Measurements from ENCODE around the gene ADCYAP1. TPM values are rescaled to one million over a fixed set of nuclear protein-coding genes. Genes with fewer than 3 reads are reported as not detected.

The ADCYAP1 gene
- total and polyA plus RNA-seq, 10 donors, result 0.02 to 0.82 (median 0.34) TPM; not detected in 5

GRCh38 chr18:950882-951495, 46.3 kb downstream of the ADCYAP1 start:
- TF ChIP-seq POLR2A (IDR thresholded peaks at IDR 0.05) (no peak), POLR2AphosphoS5 (IDR thresholded peaks at IDR 0.05) (no peak)
- TF ChIP-seq, protein P1, sequence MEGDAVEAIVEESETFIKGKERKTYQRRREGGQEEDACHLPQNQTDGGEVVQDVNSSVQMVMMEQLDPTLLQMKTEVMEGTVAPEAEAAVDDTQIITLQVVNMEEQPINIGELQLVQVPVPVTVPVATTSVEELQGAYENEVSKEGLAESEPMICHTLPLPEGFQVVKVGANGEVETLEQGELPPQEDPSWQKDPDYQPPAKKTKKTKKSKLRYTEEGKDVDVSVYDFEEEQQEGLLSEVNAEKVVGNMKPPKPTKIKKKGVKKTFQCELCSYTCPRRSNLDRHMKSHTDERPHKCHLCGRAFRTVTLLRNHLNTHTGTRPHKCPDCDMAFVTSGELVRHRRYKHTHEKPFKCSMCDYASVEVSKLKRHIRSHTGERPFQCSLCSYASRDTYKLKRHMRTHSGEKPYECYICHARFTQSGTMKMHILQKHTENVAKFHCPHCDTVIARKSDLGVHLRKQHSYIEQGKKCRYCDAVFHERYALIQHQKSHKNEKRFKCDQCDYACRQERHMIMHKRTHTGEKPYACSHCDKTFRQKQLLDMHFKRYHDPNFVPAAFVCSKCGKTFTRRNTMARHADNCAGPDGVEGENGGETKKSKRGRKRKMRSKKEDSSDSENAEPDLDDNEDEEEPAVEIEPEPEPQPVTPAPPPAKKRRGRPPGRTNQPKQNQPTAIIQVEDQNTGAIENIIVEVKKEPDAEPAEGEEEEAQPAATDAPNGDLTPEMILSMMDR (IDR thresholded peaks at IDR 0.05 in 8 of 11, conservative IDR thresholded peaks at IDR 0.05 in 3 of 11), result no peak
- intact Hi-C loops (cut with DNase I; ENCODE audit: low total_unique reads), result no loop called here
- H3K4me3 ChIP-seq, result no peak overlapping the region
- 67 to 83% (median 77%) methylated on average over 5 of the region's 5 CpGs for WGBS, 5 donors
- H3K27me3 ChIP-seq (replicated peaks in 1 of 7), result peaks cover 0 to 23% (median 0%) of the 10 kb centered on the region in 7 donors
- no peaks in the 10 kb centered on the region for H3K36me3 ChIP-seq
- no peak overlapping the region for H3K27ac ChIP-seq
- DNase-seq, result no peak
- H3K9me3 ChIP-seq, result peaks cover 0 to 7% (median 0%) of the 10 kb centered on the region in 8 donors
- no peaks in the 10 kb centered on the region for H3K4me1 ChIP-seq

DNA sequence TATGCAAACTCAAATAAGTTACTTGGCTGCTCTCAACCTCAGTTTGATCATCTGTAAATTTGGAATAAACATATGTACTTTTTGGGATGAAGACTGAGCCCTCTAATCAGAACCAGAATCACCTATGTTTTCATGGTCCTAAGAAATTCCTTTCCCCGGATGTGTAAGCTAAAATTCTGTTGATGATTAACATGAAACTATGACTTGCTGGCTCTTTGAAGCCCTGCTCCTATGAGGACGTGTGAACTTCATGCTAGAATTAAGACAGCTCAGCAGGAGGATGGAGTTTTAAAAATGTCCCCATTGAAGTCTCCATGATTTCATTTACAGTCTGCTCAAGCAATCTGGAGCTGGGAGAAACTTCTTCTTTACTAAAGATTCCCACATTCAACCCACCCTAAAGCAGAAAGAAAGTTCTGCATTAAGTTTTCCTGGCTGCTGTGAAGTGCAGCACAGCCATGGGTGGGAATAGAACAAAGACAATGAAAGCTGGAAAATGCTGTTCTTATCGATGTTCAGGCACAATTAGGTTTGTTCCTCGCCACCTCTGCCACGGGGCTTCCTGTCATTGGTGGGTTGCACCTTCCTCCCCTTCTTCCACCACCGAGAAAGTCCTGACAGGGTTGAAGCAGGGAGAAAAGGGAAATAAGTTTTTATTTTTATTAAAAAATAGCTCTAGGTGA, 50.9 kb downstream of the ADCYAP1 start:
- Histone ChIP-seq H3K27me3 (replicated peaks in 1 of 7) (peaks cover 0 to 20% (median 0%) of the 10 kb centered on the region in 7 donors), H3K4me1 (no peaks in the 10 kb centered on the region), H3K36me3 (no peaks in the 10 kb centered on the region), H3K9me3 (peaks cover 0 to 3% (median 0%) of the 10 kb centered on the region in 8 donors), H3K27ac (no peak overlapping the region), H3K4me3 (no peak overlapping the region)
- TF ChIP-seq POLR2AphosphoS5 (IDR thresholded peaks at IDR 0.05), result no peak
- TF ChIP-seq, protein P1 (IDR thresholded peaks at IDR 0.05 in 8 of 11, conservative IDR thresholded peaks at IDR 0.05 in 3 of 11), result no peak
- DNase-seq, result no peak
- WGBS, 5 donors, result 42 to 48% (median 43%) methylated on average over 6 of the region's 6 CpGs
- intact Hi-C loops (cut with DNase I; ENCODE audit: low total_unique reads), result no loop called here

- peaks cover 0 to 24% (median 0%) of the 10 kb centered on the region in 7 donors for H3K27me3 ChIP-seq (replicated peaks in 1 of 7)
- H3K9me3 ChIP-seq, result no peaks in the 10 kb centered on the region
- WGBS, 5 donors, result 74 to 80% (median 79%) methylated on average over 5 of the region's 5 CpGs
- no peak for DNase-seq
- peaks cover 0 to 10% (median 0%) of the 10 kb centered on the region in 6 donors for H3K4me1 ChIP-seq
- no peak overlapping the region for H3K4me3 ChIP-seq
- no peaks in the 10 kb centered on the region for H3K36me3 ChIP-seq
- TF ChIP-seq, protein P1 (IDR thresholded peaks at IDR 0.05 in 8 of 11, conservative IDR thresholded peaks at IDR 0.05 in 3 of 11), result no peak
- TF ChIP-seq POLR2A (IDR thresholded peaks at IDR 0.05), result no peak
- TF ChIP-seq POLR2AphosphoS5 (IDR thresholded peaks at IDR 0.05), result no peak
- H3K27ac ChIP-seq, result no peak overlapping the region
- intact Hi-C loops (cut with DNase I; ENCODE audit: low total_unique reads), result no loop called here
Observed at GRCh38 chr18:957829-958228, 53.2 kb downstream of the ADCYAP1 start.

DNA sequence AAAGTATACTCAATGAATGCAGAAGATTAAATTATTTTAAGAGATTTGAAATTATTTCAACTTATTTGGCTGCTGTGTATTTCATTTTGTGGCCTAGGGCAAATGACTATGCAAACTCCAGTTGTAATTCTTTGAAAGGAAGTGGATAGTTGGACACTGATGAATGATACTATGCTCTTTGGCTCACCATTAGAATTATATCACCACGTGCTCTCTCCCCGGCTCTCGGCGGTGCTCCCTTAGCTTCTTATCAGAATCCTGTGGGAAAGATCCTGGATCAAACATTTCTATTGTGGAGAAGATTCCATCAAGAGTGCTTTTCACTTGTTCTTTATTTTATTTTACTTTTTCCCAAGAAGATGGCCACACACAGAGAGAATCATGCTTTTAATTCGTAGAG, 55.2 kb downstream of the ADCYAP1 start:
- TF ChIP-seq POLR2AphosphoS5 (IDR thresholded peaks at IDR 0.05), result no peak
- TF ChIP-seq, protein P1 (IDR thresholded peaks at IDR 0.05 in 8 of 11, conservative IDR thresholded peaks at IDR 0.05 in 3 of 11), result no peak
- TF ChIP-seq POLR2A (IDR thresholded peaks at IDR 0.05), result no peak
- 50 to 70% (median 63%) methylated on average over 5 of the region's 5 CpGs for WGBS, 5 donors
- Histone ChIP-seq H3K27me3 (replicated peaks in 1 of 7) (peaks cover 0 to 24% (median 0%) of the 10 kb centered on the region in 7 donors), H3K4me3 (no peak overlapping the region), H3K27ac (no peak overlapping the region), H3K4me1 (peaks cover 0 to 10% (median 0%) of the 10 kb centered on the region in 6 donors), H3K9me3 (no peaks in the 10 kb centered on the region), H3K36me3 (no peaks in the 10 kb centered on the region)
- intact Hi-C loops (cut with DNase I; ENCODE audit: low total_unique reads), result loop anchor here (5.0 kb wide), 1 partner anchor 93 kb away; no protein-coding TSS in a partner anchor
- DNase-seq, result no peak

All from spleen (tissue), 11 donors.